ENCODE data around the gene GPC6.

- TF ChIP-seq SP1 (IDR thresholded peaks at IDR 0.05) (no peak), HDGF (IDR thresholded peaks at IDR 0.05; ENCODE audit: borderline replicate concordance) (no peak), SUZ12 (IDR thresholded peaks at IDR 0.05) (no peak), ZNF384 (IDR thresholded peaks at IDR 0.05) (no peak), BHLHE40 (IDR thresholded peaks at IDR 0.05; ENCODE audit: borderline replicate concordance) (no peak), FOXM1 (IDR thresholded peaks at IDR 0.05; ENCODE audit: borderline replicate concordance) (no peak), FOXA1 (IDR thresholded peaks at IDR 0.05) (no peak), ELF4 (IDR thresholded peaks at IDR 0.05) (no peak), LEF1 (IDR thresholded peaks at IDR 0.05; ENCODE audit: borderline replicate concordance) (no peak), TARDBP (IDR thresholded peaks at IDR 0.05) (no peak), CTBP1 (IDR thresholded peaks at IDR 0.05; ENCODE audit: borderline replicate concordance) (no peak), NFRKB (IDR thresholded peaks at IDR 0.05) (no peak), FOXK2 (IDR thresholded peaks at IDR 0.05) (no peak)
These were observed 1085.3 kb downstream of the GPC6 start for GRCh38 chr13:94311893-94312292.
